Measurements from ENCODE around the gene ZNF512. TPM values are rescaled to one million over a fixed set of nuclear protein-coding genes. Genes with fewer than 3 reads are reported as not detected.
"Not testable (repeated sequence)": the region's sequence is repeated elsewhere in the genome, so short reads cannot be mapped to it uniquely, and the experiment has no call there.

ZNF512 gene, protein sequence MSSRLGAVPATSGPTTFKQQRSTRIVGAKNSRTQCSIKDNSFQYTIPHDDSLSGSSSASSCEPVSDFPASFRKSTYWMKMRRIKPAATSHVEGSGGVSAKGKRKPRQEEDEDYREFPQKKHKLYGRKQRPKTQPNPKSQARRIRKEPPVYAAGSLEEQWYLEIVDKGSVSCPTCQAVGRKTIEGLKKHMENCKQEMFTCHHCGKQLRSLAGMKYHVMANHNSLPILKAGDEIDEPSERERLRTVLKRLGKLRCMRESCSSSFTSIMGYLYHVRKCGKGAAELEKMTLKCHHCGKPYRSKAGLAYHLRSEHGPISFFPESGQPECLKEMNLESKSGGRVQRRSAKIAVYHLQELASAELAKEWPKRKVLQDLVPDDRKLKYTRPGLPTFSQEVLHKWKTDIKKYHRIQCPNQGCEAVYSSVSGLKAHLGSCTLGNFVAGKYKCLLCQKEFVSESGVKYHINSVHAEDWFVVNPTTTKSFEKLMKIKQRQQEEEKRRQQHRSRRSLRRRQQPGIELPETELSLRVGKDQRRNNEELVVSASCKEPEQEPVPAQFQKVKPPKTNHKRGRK
- polyA plus RNA-seq (ENCODE audit: insufficient read depth in 1 of 5, insufficient read length in 5 of 5, low replicate concordance in 1 of 5) = 10 to 100 TPM; 61.9 to 89.3 (median 87.2) TPM
- long read RNA-seq, donor 1, transcript ZNF512-208 (13 exons, 3,543 nt) = major isoform, 5 of 13 reads
- long read RNA-seq, donor 1, transcript ZNF512-201 (14 exons, 3,541 nt) = major isoform, 5 of 13 reads
- long read RNA-seq, donor 1, partial matches to known transcripts = 0 of 13 reads
- long read RNA-seq, donor 1, other reads (novel, unspliced or antisense) = 0 of 13 reads
- long read RNA-seq, donor 2, transcript ZNF512-201 (14 exons, 3,541 nt) = major isoform, 5 of 11 reads
- long read RNA-seq, donor 2, partial matches to known transcripts = 0 of 11 reads
- long read RNA-seq, donor 2, other reads (novel, unspliced or antisense) = 0 of 11 reads
- long read RNA-seq, donor 3, partial matches to known transcripts = 0 of 3 reads
- long read RNA-seq, donor 3, other reads (novel, unspliced or antisense) = 0 of 3 reads
- long read RNA-seq, donor 4, partial matches to known transcripts = 0 of 6 reads
- long read RNA-seq, donor 4, other reads (novel, unspliced or antisense) = 0 of 6 reads
- long read RNA-seq, donor 5, partial matches to known transcripts = 0 of 8 reads
- long read RNA-seq, donor 5, other reads (novel, unspliced or antisense) = 0 of 8 reads
- long read RNA-seq, donor 6, transcript ZNF512-208 (13 exons, 3,543 nt) = major isoform, 7 of 14 reads
- long read RNA-seq, donor 6, transcript ZNF512-201 (14 exons, 3,541 nt) = minor isoform, 5 of 14 reads
- long read RNA-seq, donor 6, partial matches to known transcripts = 0 of 14 reads
- long read RNA-seq, donor 6, other reads (novel, unspliced or antisense) = 0 of 14 reads
- long read RNA-seq, donor 7, transcript ZNF512-208 (13 exons, 3,543 nt) = major isoform, 6 of 11 reads
- long read RNA-seq, donor 7, transcript ZNF512-201 (14 exons, 3,541 nt) = minor isoform, 5 of 11 reads
- long read RNA-seq, donor 7, partial matches to known transcripts = 0 of 11 reads
- long read RNA-seq, donor 7, other reads (novel, unspliced or antisense) = 0 of 11 reads
- long read RNA-seq, donor 8, partial matches to known transcripts = 0 of 4 reads
- long read RNA-seq, donor 8, other reads (novel, unspliced or antisense) = 0 of 4 reads

DNA sequence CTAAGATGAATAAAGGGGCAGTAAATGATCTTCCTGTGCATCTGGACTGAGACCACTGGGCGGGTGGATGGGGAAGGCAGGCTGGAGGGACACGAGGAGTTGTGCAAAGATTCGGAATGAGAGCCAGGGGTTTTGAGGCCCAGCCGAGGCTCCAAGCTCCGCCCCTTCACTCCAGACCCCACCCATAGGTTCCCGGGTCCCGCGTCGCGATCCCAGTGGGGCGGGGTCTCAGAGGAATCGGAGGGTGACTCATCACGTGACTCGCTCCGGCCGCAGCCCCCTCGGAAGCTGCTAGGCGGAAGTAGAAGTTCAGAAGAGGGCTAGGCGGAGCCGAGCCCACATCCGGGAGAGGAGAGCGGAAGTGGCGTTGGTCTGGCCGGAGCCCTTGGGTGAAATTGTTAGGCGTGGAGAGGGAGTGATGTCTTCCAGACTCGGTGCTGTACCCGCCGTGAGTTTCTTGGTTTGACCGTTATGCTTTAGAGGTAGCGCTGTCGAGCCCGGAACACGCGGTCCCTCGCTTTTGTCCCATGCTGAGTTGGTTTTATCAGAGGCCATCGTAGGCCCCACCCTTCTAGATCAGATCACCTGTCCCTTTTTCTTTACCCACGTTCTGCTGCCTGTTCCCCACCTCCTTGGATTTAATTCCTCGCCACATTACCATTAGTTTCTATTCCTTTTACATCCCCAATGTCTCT is at the start of gene ZNF512:
Gene ZNF512, plus strand, starts transcription at position 348 of the 695 bp plus-strand sequence. Its CDS starts 71 bp downstream, at position 419.
- peak; percentile 91 to 93 for DNase-seq

DNA sequence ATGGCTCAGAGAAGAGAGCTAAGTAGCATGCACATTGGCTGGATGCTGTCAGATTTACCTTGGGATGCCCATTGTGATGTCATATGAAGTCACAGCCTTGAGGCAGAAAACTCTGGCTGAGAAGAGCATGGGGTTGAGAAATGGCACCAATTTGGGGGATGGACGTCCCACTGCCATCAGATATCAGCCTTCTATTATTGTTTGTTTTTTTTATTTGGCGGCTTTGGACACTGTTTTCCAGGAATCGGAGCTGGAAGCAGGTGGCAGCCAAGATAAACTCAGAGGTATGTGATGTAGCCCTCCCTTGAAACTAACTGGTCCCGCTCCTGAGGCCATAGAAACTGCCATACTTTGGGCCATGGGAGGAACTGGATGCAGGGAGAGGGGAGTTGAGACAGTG is 45.6 kb upstream of the ZNF512 start:
- DNase-seq = no peak

DNA sequence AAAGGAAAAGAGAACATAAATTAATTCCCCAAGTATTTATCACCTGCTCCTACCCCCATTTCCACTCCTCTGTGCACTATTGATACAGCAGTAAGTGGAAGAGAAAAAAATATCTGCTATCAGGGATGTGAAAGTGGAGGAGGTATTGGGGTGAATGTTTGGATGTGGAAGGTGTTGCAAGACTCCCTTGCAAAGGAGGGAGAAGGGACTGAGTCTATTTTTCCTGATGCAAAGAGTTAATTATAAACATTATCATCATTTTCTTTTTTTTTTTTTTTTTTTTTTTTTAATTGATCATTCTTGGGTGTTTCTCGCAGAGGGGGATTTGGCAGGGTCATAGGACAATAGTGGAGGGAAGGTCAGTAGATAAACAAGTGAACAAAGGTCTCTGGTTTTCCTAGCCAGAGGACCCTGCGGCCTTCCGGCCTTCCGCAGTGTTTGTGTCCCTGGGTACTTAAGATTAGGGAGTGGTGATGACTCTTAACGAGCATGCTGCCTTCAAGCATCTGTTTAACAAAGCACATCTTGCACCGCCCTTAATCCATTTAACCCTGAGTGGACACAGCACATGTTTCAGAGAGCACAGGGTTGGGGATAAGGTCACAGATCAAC is 43.9 kb upstream of the ZNF512 start:
- DNase-seq = not testable (repeated sequence)

DNA sequence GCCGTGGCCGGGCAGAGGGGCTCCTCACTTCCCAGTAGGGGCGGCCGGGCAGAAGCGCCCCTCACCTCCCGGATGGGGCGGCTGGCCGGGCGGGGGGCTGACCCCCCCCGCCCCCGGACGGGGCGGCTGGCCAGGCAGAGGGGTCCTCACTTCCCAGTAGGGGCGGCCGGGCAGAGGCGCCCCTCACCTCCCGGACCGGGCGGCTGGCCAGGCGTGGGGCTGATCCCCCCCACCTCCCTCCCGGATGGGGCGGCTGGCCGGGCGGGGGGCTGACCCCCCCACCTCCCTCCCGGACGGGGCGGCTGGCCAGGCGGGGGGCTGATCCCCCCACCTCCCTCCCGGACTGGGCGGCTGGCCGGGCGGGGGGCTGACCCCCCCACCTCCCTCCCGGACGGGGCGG is 43.2 kb upstream of the ZNF512 start:
- DNase-seq = not testable (repeated sequence)

DNA sequence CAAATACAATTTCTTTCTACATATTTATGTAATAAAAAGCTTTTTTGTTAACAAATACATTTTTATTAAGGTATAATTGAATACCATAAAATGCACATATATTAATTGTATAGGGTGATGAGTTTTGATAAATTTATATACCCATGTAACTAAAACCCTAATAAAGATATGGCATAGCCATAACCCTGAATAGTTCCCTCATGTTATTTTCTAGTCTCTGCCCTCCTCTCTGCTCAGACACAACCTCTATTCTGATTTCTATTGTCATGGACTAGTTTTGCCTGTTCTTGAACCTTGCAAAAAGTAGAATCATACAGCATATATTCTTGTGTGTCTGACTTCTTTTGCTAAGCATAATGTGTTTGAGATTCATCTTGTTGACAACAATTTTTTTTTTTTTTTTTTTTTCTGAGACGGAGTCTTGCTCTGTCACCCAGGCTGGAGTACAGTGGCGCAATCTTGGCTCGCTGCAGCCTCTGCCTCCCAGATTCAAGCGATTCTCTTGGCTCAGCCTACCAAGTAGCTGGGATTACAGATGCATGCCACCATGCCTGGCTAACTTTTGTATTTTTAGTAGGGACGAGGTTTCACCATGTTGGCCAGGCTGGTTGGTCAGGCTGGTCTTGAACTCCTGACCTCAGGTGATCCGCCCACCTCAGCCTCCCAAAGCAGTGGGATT is 38.6 kb upstream of the ZNF512 start:
- DNase-seq = no peak

DNA sequence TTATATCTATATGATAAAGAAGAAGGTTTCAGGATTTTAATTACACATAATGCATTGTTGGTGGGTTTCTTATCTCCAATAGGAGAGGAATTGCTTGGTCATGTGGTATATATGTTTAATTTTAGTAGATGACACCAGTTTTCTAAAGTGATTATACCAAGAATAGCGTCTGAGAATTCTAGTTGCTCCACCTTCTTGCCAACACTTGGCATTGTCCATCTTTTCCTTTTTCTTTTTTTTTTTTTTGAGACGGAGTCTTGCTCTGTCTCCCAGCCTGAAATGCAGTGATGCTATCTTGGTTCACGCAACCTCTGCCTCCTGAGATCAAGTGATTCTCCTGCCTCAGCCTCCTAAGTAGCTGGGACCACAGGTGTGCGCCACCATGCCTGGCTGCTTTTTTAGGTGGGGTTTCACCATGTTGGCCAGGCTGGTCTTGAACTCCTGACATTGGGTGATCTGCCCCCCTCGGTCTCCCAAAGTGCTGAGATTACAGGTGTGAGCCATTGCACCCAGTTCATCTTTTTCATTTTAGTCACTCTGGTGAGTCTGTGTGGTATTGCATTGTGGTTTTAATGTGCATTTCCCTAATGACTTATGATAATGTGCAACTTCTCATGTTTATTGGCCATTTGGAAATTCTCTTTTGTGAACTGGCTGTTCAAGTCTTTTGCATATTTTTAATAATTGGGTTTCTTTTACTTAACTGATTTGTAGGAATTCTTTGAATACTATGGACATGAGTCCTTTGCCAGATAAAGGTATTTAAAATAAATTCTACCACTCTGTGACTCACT is 37.3 kb upstream of the ZNF512 start:
- no peak for DNase-seq

DNA sequence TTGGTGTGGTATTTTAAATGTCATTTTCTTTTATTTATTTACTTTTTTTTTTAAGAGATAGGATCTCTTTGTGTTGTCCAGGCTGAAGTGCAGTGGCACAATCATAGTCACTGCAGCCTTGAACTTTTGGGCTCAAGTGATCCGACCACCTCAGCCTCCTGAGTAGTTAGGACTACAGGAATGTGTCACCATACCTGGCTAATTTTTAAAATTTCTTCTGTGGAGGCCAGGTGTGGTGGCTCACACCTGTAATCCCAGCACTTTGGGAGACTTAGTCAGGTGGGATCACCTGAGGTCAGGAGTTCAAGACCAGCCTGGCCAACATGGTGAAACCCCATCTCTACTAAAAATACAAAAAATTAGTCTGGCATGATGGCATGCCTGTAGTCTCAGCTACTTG is 33.5 kb upstream of the ZNF512 start:
- no peak for DNase-seq

DNA sequence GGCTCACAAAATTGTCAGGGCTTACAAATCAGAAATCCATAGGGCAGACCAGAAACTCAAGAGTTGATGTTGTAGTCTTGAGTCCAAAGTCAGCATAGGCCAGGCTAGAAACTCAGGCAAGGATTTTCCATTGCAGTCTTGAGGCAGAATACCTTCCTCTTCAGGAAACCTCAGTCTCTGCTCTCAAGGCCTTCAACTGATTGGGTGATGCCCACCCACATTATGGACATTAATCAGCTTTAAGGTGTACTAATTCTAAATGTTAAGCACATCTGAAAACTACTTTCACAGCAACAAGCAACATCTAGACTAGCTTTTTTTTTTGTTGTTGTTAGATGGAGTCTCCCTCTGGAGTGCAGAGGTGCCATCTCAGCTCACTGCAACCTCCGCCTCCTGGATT is 31.3 kb upstream of the ZNF512 start:
- DNase-seq = no peak

DNA sequence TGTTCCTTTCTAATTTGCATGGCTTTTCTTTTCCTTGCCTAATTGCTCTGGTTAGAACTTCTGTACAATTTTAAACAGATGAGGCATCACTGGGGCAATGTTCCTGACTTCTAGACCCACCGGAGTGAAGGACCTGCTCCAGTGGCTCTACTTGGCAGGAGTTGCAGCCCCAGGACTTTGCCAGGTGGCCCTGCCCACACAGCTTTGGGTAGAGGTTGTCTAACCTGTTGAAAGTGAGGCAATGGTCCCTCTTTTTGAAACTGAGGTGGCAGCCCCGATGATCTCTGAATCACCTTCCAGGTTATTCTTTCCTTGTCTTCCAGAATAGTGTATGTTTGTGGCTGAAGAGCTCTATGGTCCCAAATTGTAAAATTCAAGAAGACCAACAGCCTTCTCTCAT is 29.9 kb upstream of the ZNF512 start:
- no peak for DNase-seq

DNA sequence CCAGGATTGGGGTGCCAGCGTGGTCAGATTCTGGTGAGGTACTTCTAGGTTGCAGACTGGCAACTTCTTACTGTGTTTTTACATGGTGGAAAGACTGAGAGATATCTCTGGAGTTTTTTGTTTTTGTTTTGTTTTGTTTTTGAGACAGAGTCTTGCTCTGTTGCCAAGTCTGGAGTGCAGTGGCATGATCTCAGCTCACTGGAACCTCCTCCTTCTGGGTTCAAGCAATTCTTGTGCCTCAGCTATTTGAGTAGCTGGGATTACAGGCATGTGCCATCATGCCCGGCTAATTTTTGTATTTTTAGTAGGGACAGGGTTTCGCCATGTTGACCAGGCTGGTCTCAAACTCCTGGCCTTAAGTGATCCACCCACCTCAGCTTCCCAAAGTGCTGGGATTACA is 28.4 kb upstream of the ZNF512 start:
- not testable (repeated sequence) for DNase-seq

DNA sequence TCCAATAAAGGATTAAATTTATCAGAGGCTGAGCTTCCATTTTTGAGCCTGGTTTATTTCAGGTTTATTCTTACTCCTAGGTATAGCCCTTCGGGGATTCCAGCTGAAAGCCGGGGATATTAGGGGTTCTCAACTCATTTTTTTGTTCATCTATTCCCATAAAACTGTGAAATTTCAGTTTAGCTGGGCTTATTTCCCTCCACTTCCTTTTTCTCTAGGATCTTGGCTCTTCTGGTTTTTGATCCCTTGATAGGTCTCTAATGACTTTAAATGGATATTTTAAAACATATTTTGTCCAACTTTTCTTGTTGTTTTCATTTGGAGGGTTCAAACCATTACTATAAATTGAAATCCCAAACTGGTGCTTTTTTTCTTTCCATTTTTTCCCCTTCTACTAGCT is 23.6 kb upstream of the ZNF512 start:
- no peak for DNase-seq

DNA sequence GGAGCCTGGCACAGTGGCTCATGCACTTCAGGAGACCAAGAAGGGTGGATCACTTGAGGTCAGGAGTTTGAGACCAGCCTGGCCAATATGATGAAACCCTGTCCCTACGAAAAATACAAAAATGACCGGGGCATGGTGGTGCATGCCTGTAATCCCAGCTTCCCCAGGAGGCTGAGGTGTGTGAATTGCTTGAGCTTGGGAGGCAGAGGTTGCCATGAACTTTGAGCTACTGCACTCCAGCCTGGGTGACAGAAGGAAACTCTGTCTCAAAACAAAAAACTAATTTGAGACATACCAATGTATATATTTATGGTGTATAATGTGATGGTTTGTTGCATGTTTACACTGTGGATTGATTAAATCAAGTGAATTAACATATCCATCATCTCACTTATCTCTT is 21.8 kb upstream of the ZNF512 start:
- no peak for DNase-seq

DNA sequence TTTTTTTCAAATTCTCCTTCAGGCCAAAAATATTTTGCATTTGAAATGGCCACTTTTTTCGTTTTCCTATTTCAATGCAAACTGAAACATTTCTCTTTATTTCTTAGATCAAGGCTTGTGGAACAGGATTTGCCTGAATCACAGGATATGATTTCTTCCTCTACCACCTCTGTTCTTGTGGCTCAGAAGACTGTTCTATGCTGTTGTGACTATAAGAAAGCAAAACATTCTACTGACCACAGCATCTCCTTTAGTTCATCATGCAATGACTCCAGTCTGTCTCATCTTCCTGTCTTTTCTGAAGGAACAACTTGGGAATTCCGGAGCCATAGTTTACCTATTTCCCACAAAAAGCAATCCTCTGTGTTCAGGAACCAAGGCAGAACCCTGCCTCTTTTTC is 16.2 kb upstream of the ZNF512 start:
- DNase-seq = no peak

DNA sequence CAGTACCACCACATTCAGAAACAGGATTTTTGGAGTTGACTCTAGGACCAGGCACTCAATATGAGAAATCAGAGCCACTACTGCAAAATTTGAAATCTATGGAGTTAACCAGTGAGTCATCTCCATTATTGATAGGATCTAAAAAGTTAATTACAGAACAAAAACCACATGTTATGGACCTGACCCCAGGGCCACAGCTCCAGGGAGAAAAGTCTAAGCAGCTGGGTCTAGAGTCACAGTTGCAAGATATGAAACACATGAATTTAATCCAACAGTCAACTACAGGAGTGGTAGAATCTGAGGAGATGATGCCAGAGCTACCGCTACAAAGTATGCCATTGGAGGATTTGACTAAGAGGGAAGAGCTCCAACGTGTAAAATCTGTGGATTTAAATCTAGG is 13.4 kb upstream of the ZNF512 start:
- no peak for DNase-seq

DNA sequence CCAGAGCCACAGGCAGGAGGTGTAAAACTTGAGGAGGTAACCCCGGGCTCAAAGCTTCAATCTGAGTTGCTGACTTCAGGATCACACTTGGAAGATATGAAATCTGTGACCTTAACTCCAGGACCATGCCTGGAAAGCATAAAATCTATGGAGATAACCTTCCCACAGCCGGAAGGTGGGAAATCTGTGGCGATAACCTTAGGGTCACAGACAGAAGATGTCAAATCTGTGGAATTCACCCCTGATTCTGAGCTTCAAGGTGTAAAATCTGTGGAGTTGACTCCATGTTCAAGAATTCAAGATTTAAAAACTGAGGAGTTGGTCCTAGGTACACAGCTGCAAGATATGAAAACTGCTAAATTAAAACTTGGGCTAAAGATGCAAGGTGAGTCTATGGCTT is 11.6 kb upstream of the ZNF512 start:
- DNase-seq = no peak

DNA sequence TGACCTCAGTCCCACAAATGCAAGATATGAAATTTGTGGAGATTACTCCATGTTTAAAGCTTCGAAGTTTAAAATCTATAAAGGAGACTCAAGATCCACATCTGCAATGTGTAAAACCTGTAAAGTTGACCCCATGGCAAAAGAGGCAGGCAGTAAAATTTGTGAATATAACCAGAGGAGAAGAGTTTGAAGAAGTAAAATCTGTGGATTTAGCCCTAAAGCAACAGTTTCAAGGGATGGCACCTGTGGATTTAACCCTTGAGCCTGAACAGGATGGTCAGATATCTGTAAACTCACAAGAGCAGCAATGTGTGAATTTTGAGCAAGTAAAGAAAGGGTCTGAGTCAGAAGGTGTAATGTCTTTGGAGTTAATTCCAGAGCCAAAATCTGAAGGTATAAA is 11.2 kb upstream of the ZNF512 start:
- no peak for DNase-seq

DNA sequence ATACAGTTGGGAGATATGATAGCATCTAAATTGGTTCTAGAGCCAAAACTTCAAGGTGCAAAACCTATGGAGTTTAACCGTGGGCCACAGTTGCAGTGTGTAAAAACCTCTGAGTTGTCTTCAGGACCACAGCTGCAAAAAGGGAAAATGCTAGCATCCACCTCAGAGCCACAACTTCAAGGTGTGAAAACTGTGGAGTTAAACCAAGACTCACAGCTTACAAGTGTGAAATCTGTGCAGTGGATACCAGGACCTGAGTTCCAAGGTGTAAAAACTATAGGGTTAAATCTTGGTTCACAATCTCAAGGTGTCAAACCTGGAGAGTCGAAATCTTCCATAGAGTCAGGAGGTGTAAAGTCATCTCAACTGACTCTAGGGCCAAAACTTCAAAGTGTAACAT is 10.4 kb upstream of the ZNF512 start:
- DNase-seq = no peak

DNA sequence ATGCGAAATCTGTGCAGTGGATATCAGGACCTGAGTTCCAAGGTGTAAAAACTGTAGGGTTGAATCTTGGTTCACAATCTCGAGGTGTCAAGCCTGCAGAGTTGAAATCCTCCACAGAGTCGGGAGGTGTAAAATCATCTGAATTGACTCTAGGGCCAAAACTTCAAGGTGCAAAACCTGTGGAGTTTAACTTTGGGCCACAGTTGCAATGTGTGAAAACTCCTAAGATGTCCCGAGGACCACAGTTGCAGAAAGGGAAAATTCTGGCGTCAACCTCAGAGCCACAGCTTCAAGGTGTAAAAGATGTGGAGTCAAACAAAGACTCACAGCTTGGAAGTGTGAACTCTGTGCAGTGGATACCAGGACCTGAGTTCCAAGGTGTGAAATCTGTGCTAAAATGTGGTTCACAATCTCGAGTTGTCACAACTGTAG is 9.8 kb upstream of the ZNF512 start:
- no peak for DNase-seq

DNA sequence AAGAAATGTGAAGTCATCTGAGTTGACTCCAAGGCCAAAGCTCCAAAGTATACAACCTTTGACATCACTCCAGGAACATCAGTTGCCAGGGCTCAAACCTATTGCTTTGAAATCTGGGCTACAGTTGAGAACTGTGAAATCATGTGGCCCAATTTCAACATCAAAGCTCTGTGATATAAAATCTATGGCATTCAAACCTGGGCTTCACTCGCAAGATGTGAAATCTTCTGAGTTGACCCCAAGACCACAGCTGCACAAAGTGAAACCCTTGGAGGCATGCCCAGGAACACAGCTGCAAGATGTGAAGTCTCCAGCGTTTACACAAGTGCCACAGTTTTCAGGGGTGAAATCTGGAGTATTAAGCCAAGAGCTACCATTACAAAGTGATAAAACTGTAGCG is 9.4 kb upstream of the ZNF512 start:
- DNase-seq = no peak
